HUES64 (cell line): ENCODE results near the gene ZMYM4.

Experiments used
- H3K27ac ChIP-seq: 2 replicates; pipeline ENCODE4 v1.7.0; 2013; ENCODE audit warnings: low read depth, low read length, inconsistent platforms
- H3K27me3 ChIP-seq: 2 replicates; pipeline ENCODE4 v1.6.1; 2013; ENCODE audit warnings: mild to moderate bottlenecking, low read length; ENCODE audit not compliant: insufficient read depth
- H3K36me3 ChIP-seq: 2 replicates; pipeline ENCODE4 v1.6.1; 2013; ENCODE audit warnings: mild to moderate bottlenecking, low read length; ENCODE audit not compliant: insufficient read depth
- H3K4me1 ChIP-seq: 2 replicates; pipeline ENCODE4 v1.6.1; 2013; ENCODE audit warnings: mild to moderate bottlenecking, low read length, moderate library complexity; ENCODE audit not compliant: insufficient read depth
- H3K4me3 ChIP-seq: 2 replicates; pipeline ENCODE4 v1.5.1; 2013; ENCODE audit warnings: mild to moderate bottlenecking, low read length, moderate library complexity
- H3K9ac ChIP-seq: 2 replicates; pipeline ENCODE4 v1.6.1; 2013; ENCODE audit warnings: mild to moderate bottlenecking, low read depth, low read length
- H3K9me3 ChIP-seq: 2 replicates; pipeline ENCODE4 v1.6.1; 2013; ENCODE audit warnings: low read depth, low read length; ENCODE audit not compliant: insufficient read depth
- WGBS: fragments of 150-250, 120-280 bp; methylation state at CpG from one replicate; pipeline ENCODE4 v1.1.7; 2013; ENCODE audit warnings: missing lambda C conversion rate; 5-methylcytosine and 5-hydroxymethylcytosine counted together

ZMYM4 gene

DNA sequence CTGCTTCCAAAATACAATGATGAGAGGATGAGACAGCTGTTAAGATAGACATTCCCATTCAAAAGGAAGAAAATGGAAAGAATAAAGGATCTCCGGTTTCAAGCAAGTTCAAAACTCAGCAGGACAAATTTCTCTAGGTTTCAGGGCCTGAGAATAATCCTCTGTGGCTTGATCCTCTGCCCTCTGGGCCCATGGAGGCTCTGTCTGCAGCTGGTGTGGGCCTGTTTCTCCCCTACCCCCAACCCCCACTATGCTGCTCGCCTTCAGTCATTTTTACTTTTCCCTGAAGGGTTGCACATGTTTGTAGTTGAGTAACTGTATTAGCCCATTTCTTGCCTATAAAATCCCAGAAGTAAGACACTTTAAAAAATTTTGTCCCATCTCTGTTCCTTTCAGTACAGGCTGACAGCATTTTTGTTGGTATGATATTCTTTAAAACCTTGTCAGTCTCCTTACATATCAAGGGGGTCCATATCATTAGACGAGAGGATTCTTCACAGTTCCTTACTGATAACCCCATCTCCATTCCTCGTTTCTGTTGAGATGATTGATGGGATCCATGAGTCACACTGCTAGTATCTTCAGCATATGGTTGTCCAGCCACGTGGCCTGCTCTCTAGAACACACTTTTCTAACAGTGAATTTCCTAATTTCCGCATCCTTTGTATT is 10.5 kb downstream of the ZMYM4 start:
- Histone ChIP-seq H3K27ac (no peak overlapping the region), H3K9ac (no peak overlapping the region), H3K27me3 (no peaks in the 10 kb centered on the region), H3K9me3 (peaks cover 13% of the 10 kb centered on the region), H3K4me1 (no peaks in the 10 kb centered on the region), H3K36me3 (peaks cover 27% of the 10 kb centered on the region), H3K4me3 (no peak overlapping the region)
- 95% methylated on average over 5 of the region's 6 CpGs for WGBS

DNA sequence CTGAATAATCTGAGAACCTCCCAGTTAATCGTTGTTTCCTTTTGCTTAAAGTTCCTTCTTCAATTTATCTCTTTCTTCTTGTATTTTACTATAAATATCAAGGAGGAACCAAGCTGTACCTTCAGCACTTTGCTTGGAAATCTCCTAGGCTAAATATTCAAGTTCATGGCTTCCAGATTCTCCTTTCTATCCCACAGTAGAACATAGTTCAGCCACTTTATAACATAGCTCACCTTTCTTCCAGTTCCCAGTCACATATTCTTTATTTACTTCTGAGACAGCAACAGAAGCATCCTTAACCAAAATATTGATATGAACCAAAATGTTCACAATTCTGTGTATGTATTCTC is 11.0 kb downstream of the ZMYM4 start:
- Histone ChIP-seq H3K36me3 (peaks cover 26% of the 10 kb centered on the region), H3K4me3 (no peak overlapping the region), H3K9me3 (peaks cover 13% of the 10 kb centered on the region), H3K27ac (no peak overlapping the region), H3K4me1 (no peaks in the 10 kb centered on the region), H3K27me3 (no peaks in the 10 kb centered on the region), H3K9ac (no peak overlapping the region)
- WGBS = 100% methylated on average over 1 of the region's 1 CpG

DNA sequence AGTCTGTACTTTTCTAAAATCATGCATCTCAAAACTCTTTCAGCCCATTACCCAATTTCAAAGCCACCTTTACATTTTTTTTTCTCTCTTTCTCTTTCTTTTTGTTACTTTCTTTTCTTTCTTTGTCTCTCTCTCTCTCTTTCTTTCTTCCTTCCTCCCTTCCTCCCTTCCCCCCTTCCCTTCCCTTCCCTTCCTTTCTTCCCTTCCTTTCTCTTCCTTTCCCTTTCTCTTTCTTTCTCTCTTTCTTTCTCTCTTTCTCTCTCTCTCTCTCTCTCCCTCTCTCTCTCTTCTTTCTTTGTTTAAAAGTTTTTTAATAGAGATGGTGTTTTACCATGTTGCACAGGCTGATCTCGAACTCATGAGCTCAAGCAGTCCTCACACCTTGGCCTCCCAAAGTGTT is 11.5 kb downstream of the ZMYM4 start:
- Histone ChIP-seq H3K36me3 (peaks cover 29% of the 10 kb centered on the region), H3K4me1 (no peaks in the 10 kb centered on the region), H3K4me3 (no peak overlapping the region), H3K27ac (no peak overlapping the region), H3K9me3 (peaks cover 13% of the 10 kb centered on the region), H3K9ac (no peak overlapping the region), H3K27me3 (no peaks in the 10 kb centered on the region)
- 100% methylated on average over 1 of the region's 1 CpG for WGBS

DNA sequence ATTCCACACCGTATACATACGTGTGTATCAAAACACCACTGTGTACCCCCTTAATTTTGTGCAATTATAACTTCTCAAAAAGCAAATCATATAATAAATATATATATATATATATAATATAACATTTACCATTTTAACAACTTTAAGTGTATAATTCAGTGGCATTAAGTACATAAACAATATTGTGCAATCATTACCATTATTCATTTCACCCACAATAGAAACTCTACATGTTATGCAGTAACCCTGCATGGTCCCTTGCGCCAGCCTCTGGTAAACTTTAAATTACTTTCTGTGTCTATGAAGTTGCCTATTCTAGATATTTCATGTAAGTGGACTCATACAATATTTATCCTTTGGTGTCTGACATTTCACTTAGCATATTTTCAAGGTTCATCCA is 13.1 kb downstream of the ZMYM4 start:
- Histone ChIP-seq H3K36me3 (peaks cover 29% of the 10 kb centered on the region), H3K4me3 (no peak overlapping the region), H3K27ac (no peak overlapping the region), H3K9ac (no peak overlapping the region), H3K4me1 (no peaks in the 10 kb centered on the region), H3K9me3 (peaks cover 13% of the 10 kb centered on the region), H3K27me3 (no peaks in the 10 kb centered on the region)
- WGBS = 100% methylated on average over 1 of the region's 3 CpGs

DNA sequence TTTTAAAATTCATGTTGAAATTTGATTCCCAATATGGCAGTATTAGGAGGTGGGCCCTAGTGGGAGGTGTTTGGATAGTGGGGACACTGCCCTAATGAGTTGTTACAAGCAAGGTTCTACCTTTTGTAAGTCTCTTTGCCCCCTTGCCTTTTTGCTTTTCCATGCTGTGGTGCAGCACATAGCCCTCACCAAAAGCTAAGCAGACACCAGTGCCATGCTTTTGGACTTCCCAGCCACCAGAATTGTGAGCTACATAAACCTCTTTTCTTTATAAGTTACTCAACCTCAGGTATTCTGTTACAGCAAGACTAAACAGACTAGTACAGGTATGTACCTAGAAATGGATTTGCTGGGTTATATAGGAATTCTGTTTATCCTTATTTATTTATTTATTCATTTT is 13.7 kb downstream of the ZMYM4 start:
- H3K4me1 ChIP-seq = no peaks in the 10 kb centered on the region
- H3K36me3 ChIP-seq = peaks cover 29% of the 10 kb centered on the region
- no peak overlapping the region for H3K9ac ChIP-seq
- H3K27me3 ChIP-seq = no peaks in the 10 kb centered on the region
- no peak overlapping the region for H3K27ac ChIP-seq
- no peak overlapping the region for H3K4me3 ChIP-seq
- H3K9me3 ChIP-seq = peaks cover 13% of the 10 kb centered on the region

DNA sequence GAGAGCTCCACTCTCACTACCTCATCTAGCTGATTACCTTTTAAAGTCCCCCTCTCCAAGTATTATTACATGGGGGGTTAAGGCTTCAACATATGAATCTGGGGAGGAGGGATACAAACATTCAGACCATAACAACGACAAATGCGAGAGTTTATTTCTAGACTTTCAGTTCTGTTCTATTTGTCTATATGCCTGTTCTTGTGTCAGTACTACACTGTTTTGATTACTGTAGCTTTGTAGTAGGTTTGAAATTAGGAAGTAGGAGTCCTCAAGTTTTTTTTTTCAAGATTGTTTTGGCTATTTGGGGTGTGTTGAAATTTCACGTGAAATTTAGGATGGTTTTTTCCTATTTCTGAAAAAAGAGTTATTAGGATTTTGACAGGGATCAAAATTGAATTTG is 16.3 kb downstream of the ZMYM4 start:
- no peak overlapping the region for H3K27ac ChIP-seq
- H3K36me3 ChIP-seq = peaks cover 19% of the 10 kb centered on the region; the same call in 1 of the 2 replicates
- peaks cover 13% of the 10 kb centered on the region for H3K9me3 ChIP-seq
- H3K27me3 ChIP-seq = no peaks in the 10 kb centered on the region
- 97% methylated on average over 3 of the region's 3 CpGs for WGBS
- H3K9ac ChIP-seq = no peak overlapping the region
- no peak overlapping the region for H3K4me3 ChIP-seq
- no peaks in the 10 kb centered on the region for H3K4me1 ChIP-seq

DNA sequence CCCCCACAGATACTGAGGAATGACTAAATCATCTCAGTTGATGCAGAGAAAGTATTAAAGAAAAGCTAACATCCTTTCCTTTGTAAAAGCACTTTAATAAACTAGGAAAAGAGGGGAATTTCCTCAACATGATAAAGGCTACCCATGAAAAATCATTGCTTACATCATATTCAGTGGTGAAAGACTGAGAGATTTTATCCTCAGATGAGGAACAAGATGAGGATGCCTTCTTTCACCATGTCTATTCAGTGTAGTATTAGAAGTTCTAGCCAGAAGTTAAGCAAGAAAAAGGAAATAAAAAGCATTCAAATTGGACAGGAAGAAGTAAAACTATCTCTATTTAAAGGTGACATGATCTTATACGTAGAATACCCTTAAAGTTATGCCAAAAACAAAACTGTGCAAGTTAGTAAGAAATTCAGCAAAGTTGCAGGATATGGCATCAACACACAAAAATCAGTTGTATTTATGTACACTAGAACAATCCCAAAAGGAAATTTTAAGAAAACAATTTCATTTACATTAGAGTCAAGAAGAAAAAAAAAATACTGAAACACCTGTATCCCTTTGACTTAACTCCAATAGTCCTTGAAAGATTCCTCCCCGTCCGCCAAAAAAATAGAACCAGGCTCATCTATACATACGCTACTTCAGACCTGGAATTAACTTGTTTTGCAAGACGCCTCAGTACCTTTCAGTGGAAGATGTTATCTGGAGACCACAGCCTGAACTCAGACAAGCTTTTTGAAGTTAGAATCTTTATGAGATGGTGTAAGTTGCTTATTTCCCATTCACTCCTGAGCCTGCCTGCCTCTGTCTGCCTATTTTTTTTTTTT is 17.5 kb downstream of the ZMYM4 start:
- Histone ChIP-seq H3K27me3 (no peaks in the 10 kb centered on the region), H3K4me1 (no peaks in the 10 kb centered on the region), H3K9ac (no peak overlapping the region), H3K27ac (no peak overlapping the region), H3K4me3 (no peak overlapping the region), H3K9me3 (peaks cover 13% of the 10 kb centered on the region), H3K36me3 (peaks cover 24% of the 10 kb centered on the region; the same call in 1 of the 2 replicates)
- WGBS = 89% methylated on average over 4 of the region's 5 CpGs

DNA sequence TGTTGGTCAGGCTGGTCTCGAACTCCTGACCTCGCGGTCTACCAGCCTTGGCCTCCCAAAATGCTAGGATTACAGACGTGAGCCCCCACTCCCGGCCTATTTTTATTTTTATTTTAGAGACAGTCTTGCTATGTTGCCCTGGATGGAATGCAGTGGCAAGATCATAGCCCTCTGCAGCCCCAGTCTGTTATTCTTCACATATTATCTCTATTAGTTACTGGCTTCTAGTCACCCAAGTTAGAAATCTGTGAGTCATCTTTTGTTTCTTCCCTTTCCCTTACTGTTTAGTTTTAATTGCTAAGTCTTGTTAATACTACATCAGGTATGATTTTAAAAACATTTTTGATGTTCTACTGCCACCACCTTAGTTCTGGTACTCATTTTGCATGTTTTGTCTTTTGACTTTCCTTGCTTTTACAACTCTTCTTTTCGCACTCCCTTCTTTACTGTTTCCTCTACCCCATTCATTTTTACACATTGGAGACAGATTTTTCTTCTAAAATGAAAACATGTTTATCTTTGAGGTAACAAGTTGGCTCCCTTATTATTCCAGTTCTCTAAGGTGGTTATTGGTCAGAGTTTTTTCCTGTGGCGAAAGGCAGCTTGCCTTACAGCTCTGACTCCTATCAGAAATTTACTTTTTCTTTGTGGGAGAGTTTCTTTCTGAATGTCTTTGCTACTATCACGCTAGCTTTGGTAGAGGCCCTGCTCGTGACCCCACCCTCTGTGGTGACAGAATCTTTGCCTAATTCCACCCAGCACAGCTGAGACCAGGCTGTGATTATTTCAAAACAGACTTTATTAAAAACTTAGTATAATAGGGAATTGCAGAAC is 19.5 kb downstream of the ZMYM4 start:
- Histone ChIP-seq H3K9me3 (no peaks in the 10 kb centered on the region), H3K4me3 (no peak overlapping the region), H3K36me3 (peaks cover 17% of the 10 kb centered on the region; the same call in 1 of the 2 replicates), H3K9ac (no peak overlapping the region), H3K27me3 (no peaks in the 10 kb centered on the region), H3K4me1 (no peaks in the 10 kb centered on the region), H3K27ac (no peak overlapping the region)
- WGBS = 90% methylated on average over 9 of the region's 9 CpGs

DNA sequence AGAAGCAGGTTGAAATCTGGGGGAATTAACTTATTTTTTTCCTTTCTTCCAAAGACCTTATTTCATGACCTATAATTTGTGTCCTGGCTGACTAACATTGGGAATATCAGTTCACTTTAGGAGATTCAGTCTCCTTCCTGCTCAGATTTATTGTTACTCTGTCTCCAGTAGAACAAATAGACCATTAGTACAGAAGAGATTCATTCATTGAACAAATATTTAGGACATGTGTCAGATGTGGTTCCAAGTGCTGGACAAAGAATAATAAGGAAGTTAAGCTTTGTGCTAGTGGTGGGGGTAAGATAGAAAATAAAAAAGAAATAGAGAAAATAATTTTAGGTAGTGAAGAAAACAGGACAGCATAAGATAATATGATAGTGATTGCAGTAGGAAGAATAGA is 20.3 kb downstream of the ZMYM4 start:
- Histone ChIP-seq H3K27me3 (no peaks in the 10 kb centered on the region), H3K9me3 (no peaks in the 10 kb centered on the region), H3K9ac (no peak overlapping the region), H3K4me1 (no peaks in the 10 kb centered on the region), H3K36me3 (peaks cover 22% of the 10 kb centered on the region; the same call in 1 of the 2 replicates), H3K27ac (no peak overlapping the region), H3K4me3 (no peak overlapping the region)

DNA sequence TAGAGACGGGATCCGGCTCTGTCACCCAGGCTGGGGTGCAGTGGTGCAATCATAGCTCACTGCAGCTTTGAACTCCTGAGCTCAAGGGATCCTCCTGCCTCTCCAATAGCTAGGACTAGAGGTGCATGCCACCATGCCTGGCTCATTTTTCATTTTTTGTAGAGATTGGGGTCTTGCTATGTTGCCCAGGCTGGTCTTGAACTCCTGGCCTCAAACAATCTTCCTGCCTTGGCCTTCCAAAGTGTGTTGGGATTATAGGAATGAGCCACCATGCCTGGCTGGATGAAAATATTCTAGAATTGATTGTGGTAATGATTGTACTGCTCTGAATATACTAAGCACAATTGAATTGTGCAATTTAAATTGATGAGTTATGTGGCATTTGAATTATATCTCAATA is 21.9 kb downstream of the ZMYM4 start:
- Histone ChIP-seq H3K36me3 (peaks cover 28% of the 10 kb centered on the region), H3K4me3 (no peak overlapping the region), H3K9me3 (no peaks in the 10 kb centered on the region), H3K4me1 (no peaks in the 10 kb centered on the region), H3K9ac (no peak overlapping the region), H3K27me3 (no peaks in the 10 kb centered on the region), H3K27ac (no peak overlapping the region)
- 99% methylated on average over 2 of the region's 2 CpGs for WGBS

DNA sequence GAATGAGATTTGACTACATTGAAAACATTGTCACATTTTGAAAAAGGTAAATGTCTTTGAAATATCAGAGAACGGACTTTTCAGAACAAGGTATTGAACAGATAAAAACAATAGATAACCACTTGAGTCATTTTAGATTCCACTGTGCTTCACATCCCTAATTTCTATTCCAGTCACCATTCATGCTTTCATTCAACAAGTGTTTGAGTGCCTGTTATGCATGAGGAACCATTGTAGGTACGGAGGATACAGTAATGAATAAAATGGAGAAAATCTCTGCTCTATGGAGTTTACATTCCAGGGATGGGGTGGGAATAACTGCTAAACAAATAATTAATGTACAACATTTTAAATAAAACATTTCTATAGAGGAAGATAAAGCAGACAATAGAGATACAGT is 26.3 kb downstream of the ZMYM4 start:
- no peak overlapping the region for H3K27ac ChIP-seq
- WGBS = 96% methylated on average over 2 of the region's 2 CpGs
- H3K4me1 ChIP-seq = no peaks in the 10 kb centered on the region
- no peaks in the 10 kb centered on the region for H3K27me3 ChIP-seq
- H3K4me3 ChIP-seq = no peak overlapping the region
- H3K36me3 ChIP-seq = peaks cover 45% of the 10 kb centered on the region
- no peak overlapping the region for H3K9ac ChIP-seq
- H3K9me3 ChIP-seq = no peaks in the 10 kb centered on the region
